HEK293 (cell line): ENCODE results near the gene SEMA7A.

Source experiments
- HOXA7 ChIP-seq: sonication (generic); formaldehyde crosslinking; IDR thresholded peaks from 2 replicates; pipeline ENCODE4 v1.8.1; 2022; ENCODE audit warnings: missing genetic modification reagents, borderline replicate concordance
- MZF1 ChIP-seq: fragments of 450-650 bp; formaldehyde crosslinking; IDR thresholded peaks from 2 replicates; pipeline ENCODE4 v1.5.1; 2017; ENCODE audit warnings: missing biosample characterization, missing genetic modification characterization, borderline replicate concordance
- RBAK ChIP-seq: fragments of 450-650 bp; formaldehyde crosslinking; IDR thresholded peaks from 2 replicates; pipeline ENCODE4 v1.5.1; 2016; ENCODE audit warnings: missing biosample characterization, missing genetic modification characterization
- ZBTB20 ChIP-seq: fragments of 450-650 bp; formaldehyde crosslinking; IDR thresholded peaks from 2 replicates; pipeline ENCODE4 v1.5.1; 2016; ENCODE audit warnings: missing biosample characterization, missing genetic modification characterization
- ZBTB49 ChIP-seq: fragments of 450-650 bp; formaldehyde crosslinking; IDR thresholded peaks from 2 replicates; pipeline ENCODE4 v1.5.1; 2016; ENCODE audit warnings: missing biosample characterization, missing genetic modification characterization, low read depth
- ZBTB7A ChIP-seq: fragments of 450-650 bp; formaldehyde crosslinking; IDR thresholded peaks from 2 replicates; pipeline ENCODE4 v1.5.1; 2016; ENCODE audit warnings: low read depth, missing biosample characterization, missing genetic modification characterization
- ZNF24 ChIP-seq: fragments of 450-650 bp; formaldehyde crosslinking; IDR thresholded peaks from 2 replicates; pipeline ENCODE4 v1.5.1; 2016; ENCODE audit warnings: missing biosample characterization, missing genetic modification characterization
- ZNF335 ChIP-seq: fragments of 450-650 bp; formaldehyde crosslinking; conservative IDR thresholded peaks from 2 replicates; pipeline ENCODE4 v1.5.1; 2016; ENCODE audit warnings: missing biosample characterization, missing genetic modification characterization
- ZSCAN16 ChIP-seq: fragments of 450-650 bp; formaldehyde crosslinking; IDR thresholded peaks from 2 replicates; pipeline ENCODE4 v1.5.1; 2016; ENCODE audit warnings: missing biosample characterization, missing genetic modification characterization
- TF ChIP-seq, protein P1 (sequence below): fragments of 450-650 bp; formaldehyde crosslinking; IDR thresholded peaks from 2 replicates; pipeline ENCODE4 v1.5.1; 2016; ENCODE audit warnings: missing biosample characterization, missing genetic modification characterization
- TF ChIP-seq, protein P2 (sequence below): sonication (generic); formaldehyde crosslinking; IDR thresholded peaks from 2 replicates; pipeline ENCODE4 v1.8.1; 2022; ENCODE audit warnings: mild to moderate bottlenecking, moderate library complexity, missing genetic modification reagents

- TF ChIP-seq, protein P1, sequence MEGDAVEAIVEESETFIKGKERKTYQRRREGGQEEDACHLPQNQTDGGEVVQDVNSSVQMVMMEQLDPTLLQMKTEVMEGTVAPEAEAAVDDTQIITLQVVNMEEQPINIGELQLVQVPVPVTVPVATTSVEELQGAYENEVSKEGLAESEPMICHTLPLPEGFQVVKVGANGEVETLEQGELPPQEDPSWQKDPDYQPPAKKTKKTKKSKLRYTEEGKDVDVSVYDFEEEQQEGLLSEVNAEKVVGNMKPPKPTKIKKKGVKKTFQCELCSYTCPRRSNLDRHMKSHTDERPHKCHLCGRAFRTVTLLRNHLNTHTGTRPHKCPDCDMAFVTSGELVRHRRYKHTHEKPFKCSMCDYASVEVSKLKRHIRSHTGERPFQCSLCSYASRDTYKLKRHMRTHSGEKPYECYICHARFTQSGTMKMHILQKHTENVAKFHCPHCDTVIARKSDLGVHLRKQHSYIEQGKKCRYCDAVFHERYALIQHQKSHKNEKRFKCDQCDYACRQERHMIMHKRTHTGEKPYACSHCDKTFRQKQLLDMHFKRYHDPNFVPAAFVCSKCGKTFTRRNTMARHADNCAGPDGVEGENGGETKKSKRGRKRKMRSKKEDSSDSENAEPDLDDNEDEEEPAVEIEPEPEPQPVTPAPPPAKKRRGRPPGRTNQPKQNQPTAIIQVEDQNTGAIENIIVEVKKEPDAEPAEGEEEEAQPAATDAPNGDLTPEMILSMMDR (tag by site-specific recombination), result no peak
- no peak for TF ChIP-seq ZBTB7A
- TF ChIP-seq MZF1 (tag by site-specific recombination), result no peak
- TF ChIP-seq RBAK (tag by site-specific recombination), result no peak
- no peak for TF ChIP-seq ZNF335
- TF ChIP-seq ZBTB49 (tag by site-specific recombination), result no peak
- TF ChIP-seq HOXA7 (CRISPR knock-in tag), result no peak
- no peak for TF ChIP-seq ZNF24 (tag by site-specific recombination)
- no peak for TF ChIP-seq ZSCAN16 (tag by site-specific recombination)
- TF ChIP-seq ZBTB20 (tag by site-specific recombination), result no peak
- TF ChIP-seq, protein P2, sequence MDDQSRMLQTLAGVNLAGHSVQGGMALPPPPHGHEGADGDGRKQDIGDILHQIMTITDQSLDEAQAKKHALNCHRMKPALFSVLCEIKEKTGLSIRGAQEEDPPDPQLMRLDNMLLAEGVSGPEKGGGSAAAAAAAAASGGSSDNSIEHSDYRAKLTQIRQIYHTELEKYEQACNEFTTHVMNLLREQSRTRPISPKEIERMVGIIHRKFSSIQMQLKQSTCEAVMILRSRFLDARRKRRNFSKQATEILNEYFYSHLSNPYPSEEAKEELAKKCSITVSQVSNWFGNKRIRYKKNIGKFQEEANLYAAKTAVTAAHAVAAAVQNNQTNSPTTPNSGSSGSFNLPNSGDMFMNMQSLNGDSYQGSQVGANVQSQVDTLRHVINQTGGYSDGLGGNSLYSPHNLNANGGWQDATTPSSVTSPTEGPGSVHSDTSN, result no peak
Observed at GRCh38 chr15:74454764-74455500, 21.2 kb upstream of the SEMA7A start.
